ENCODE data around the gene PLCH2.

- TF ChIP-seq, protein P1, sequence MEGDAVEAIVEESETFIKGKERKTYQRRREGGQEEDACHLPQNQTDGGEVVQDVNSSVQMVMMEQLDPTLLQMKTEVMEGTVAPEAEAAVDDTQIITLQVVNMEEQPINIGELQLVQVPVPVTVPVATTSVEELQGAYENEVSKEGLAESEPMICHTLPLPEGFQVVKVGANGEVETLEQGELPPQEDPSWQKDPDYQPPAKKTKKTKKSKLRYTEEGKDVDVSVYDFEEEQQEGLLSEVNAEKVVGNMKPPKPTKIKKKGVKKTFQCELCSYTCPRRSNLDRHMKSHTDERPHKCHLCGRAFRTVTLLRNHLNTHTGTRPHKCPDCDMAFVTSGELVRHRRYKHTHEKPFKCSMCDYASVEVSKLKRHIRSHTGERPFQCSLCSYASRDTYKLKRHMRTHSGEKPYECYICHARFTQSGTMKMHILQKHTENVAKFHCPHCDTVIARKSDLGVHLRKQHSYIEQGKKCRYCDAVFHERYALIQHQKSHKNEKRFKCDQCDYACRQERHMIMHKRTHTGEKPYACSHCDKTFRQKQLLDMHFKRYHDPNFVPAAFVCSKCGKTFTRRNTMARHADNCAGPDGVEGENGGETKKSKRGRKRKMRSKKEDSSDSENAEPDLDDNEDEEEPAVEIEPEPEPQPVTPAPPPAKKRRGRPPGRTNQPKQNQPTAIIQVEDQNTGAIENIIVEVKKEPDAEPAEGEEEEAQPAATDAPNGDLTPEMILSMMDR (conservative IDR thresholded peaks at IDR 0.05 in 1 of 2, IDR thresholded peaks at IDR 0.05 in 1 of 2; ENCODE audit: extremely low read depth in 1 of 2, insufficient read depth in 1 of 2, low read depth in 1 of 2, low read length in 2 of 2) = no peak
- no peak for TF ChIP-seq EZH2 (IDR thresholded peaks at IDR 0.05; ENCODE audit: borderline replicate concordance, low read length)
Observed at GRCh38 chr1:2444138-2444591, 31.9 kb upstream of the PLCH2 start.
